ENCODE data around the gene UQCRFS1.

Gene UQCRFS1

GRCh38 chr19:29212648-29213573 is at the start of gene UQCRFS1:
Gene UQCRFS1, minus strand, starts transcription at chr19:29213151. Its CDS starts 33 bp downstream, at chr19:29213118.
- H3K4me3 ChIP-seq (ENCODE audit: low read length), result peak within 1 kb of the TSS; percentile 94
- no peak for TF ChIP-seq CTCF (IDR thresholded peaks at IDR 0.05; ENCODE audit: insufficient read depth, low read depth, low read length, missing control alignments)
- DNase-seq (ENCODE audit: low read depth), result peak; percentile 95

- H3K4me3 ChIP-seq (ENCODE audit: low read length), result no peak overlapping the region
- TF ChIP-seq CTCF (IDR thresholded peaks at IDR 0.05; ENCODE audit: insufficient read depth, low read depth, low read length, missing control alignments), result no peak
- DNase-seq (ENCODE audit: low read depth), result no peak
Measured at GRCh38 chr19:29262085-29262484, 49.1 kb upstream of the UQCRFS1 start.

DNA sequence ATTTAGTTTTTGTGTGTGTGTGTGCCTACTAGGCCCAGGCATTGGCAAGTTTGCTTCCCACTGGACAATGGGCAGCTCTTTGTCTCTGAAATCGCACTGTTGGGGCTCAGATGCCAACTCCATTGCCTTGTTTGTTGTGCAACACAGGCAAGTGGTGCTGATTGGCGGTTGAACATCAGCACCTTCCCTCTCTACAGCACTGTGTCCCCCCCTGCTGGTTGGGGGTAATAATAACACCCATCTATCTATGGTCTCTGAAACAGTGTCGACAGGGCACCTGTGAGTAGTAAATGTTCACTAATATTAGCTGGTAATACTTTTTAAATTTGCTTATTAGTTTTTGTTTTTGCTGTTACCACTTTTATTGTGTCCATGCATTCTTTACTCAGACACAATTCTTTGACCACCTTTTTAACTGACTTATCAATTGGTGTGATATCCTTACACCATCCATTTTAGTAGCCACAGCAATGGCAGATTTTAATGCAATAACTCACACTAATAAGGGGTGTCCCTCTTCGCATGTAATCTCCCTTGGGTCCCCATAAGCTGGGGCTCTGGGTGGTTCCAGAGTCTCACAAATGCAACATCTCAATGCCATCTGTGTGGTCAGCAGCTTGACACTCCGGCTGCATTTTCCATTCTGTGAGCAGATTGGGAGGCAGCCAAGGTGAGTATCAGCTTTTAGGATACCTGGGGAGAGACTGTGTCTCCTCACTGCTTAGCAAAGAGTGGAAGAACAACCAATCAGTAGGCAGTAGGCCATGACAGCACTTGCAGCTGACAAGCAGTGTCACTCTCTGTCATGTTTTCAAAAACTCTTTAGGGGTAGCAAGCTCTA is 47.7 kb upstream of the UQCRFS1 start:
- TF ChIP-seq CTCF (IDR thresholded peaks at IDR 0.05; ENCODE audit: insufficient read depth, low read depth, low read length, missing control alignments), result no peak
- DNase-seq (ENCODE audit: low read depth), result peak; percentile 1
- no peak overlapping the region for H3K4me3 ChIP-seq (ENCODE audit: low read length)

DNA sequence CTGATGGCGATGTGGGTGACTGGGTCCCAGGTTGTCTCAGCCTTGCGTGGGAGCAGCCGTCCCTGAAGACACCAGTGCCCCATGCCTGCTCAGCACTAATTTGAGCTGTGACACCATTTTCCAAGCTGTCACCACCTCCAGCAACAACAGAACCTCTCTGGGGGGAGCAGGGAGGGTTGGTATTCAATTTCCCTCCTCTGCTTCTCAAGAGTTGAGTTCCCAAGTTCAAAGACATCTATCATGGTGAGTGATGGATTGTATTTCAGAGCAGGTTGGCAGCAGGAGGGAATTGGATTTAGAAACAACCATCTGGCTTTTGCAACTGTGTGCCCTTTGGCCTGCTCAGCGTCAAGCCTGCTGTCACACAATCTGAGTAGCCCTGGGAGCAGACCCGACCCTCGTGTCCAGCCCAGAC is 46.9 kb upstream of the UQCRFS1 start:
- no peak overlapping the region for H3K4me3 ChIP-seq (ENCODE audit: low read length)
- no peak for TF ChIP-seq CTCF (IDR thresholded peaks at IDR 0.05; ENCODE audit: insufficient read depth, low read depth, low read length, missing control alignments)
- no peak for DNase-seq (ENCODE audit: low read depth)

- no peak overlapping the region for H3K4me3 ChIP-seq (ENCODE audit: low read length)
- peak; percentile 2 for TF ChIP-seq CTCF (IDR thresholded peaks at IDR 0.05; ENCODE audit: insufficient read depth, low read depth, low read length, missing control alignments)
- DNase-seq (ENCODE audit: low read depth), result no peak
Measured at GRCh38 chr19:29259153-29259552, 46.2 kb upstream of the UQCRFS1 start.

DNA sequence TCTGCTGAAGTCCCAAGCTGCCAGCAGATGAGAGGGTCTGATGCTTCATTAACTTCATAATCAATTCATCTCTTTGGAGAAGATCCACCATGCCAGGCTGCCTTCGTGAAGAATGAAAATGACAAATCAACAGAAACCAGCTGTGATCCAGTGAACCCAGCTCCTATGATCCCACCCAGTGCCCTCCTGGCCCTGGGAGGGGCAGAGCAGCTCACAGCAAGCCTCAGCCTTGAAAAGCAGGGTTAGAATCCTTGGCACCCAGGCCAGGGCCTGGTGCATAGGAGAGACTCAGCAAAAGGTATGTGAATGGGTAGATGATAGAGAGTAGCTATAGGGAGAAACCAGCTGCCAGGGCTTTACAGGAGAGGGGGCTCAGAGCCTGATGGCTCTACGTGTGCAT is 43.6 kb upstream of the UQCRFS1 start:
- no peak overlapping the region for H3K4me3 ChIP-seq (ENCODE audit: low read length)
- TF ChIP-seq CTCF (IDR thresholded peaks at IDR 0.05; ENCODE audit: insufficient read depth, low read depth, low read length, missing control alignments), result no peak
- DNase-seq (ENCODE audit: low read depth), result no peak
